Upper lobe of left lung (tissue), 4 donors: ENCODE results near the gene EVI5.

Experiments used
- CTCF ChIP-seq, 6 experiments: fragments of 450-650 bp in 4 of 6; fragments of 200-600 bp in 2 of 6; sonication (generic) in 2 of 6; IDR thresholded peaks; one replicate each; pipeline ENCODE4 v1.5.1; 2016 to 2019; ENCODE audit warnings: antibody characterized with exemption in 6 of 6
- POLR2A ChIP-seq, 4 donors: fragments of 450-650 bp; IDR thresholded peaks; one replicate each; pipeline ENCODE4 v1.5.1; 2016 to 2017; ENCODE audit warnings: antibody characterized with exemption in 4 of 4, mild to moderate bottlenecking in 2 of 4

DNA sequence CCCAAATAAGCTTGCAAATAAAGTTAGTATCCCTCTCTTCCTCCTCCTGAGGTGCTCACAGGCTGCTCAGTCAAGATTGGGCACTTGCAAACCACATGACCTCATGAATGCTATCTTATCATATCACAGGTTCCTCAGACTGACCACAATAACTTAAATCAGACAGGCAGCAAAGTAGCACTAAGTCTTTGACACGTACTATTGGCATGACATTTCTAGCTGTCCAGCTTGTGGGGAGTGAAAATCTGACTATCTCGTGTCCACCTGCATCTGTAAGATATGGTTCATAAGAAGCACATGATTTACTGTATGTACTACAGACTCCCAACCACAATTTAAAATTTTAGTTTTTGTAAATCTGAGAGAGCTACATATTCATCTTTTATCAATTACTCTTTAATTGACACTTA, 240.1 kb downstream of the EVI5 start:
- no peak for TF ChIP-seq CTCF (IDR thresholded peaks at IDR 0.05)
- no peak for TF ChIP-seq POLR2A (IDR thresholded peaks at IDR 0.05)
